ENCODE data around the gene PSME1.

DNA sequence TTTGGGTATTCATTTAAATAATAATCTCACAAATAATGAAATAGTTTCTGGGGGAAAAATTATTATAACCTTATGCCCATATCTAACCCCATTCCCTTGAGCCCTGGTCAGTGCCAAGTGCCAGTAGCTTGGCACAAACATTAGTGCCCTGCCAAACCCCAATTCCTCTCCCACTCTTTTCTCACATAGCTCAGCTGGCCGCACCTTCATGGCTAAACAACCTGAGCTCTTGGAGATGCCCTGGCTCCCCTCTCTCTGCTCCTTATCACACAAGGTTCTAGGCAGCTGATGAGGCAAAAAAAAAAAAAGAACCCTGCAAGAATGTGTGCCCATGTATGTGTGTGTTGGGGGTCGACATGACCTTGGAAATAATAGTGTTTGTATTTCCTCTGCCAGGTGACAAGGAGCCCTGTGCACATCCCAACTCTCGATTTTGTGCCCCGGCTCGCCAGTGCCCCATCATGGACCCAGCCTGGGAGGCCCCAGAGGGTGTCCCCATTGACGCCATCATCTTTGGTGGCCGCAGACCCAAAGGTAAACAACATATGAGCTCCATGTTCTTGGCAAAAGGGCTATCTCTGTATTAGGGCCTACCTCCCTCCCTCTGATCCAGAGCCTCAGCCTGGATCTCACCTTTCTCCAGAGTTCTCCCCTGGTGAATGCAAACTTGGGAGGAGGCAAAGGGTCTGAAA, 33.5 kb upstream of the PSME1 start:
- TF ChIP-seq, protein P1, sequence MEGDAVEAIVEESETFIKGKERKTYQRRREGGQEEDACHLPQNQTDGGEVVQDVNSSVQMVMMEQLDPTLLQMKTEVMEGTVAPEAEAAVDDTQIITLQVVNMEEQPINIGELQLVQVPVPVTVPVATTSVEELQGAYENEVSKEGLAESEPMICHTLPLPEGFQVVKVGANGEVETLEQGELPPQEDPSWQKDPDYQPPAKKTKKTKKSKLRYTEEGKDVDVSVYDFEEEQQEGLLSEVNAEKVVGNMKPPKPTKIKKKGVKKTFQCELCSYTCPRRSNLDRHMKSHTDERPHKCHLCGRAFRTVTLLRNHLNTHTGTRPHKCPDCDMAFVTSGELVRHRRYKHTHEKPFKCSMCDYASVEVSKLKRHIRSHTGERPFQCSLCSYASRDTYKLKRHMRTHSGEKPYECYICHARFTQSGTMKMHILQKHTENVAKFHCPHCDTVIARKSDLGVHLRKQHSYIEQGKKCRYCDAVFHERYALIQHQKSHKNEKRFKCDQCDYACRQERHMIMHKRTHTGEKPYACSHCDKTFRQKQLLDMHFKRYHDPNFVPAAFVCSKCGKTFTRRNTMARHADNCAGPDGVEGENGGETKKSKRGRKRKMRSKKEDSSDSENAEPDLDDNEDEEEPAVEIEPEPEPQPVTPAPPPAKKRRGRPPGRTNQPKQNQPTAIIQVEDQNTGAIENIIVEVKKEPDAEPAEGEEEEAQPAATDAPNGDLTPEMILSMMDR (IDR thresholded peaks at IDR 0.05) = no peak
- TF ChIP-seq POLR2A (IDR thresholded peaks at IDR 0.05) = no peak
